HCT116 (cell line): ENCODE results near the gene ABI3. TPM values are rescaled to one million over a fixed set of nuclear protein-coding genes. Genes with fewer than 3 reads are reported as not detected.

Experiments used
- ATAC-seq: fragments of 200-7000 bp; cut with Tn5 transposase; 2 replicates; pipeline ENCODE4 v1.9.1; 2020; ENCODE audit warnings: mild to moderate bottlenecking, moderate library complexity
- BruUV-seq: library from RNA; stranded (reverse); fragments of 400-500 nt; replicated peaks from 2 replicates; lab custom pipeline; 2021; lab: Mats Ljungman, UMichigan
- CTCF ChIA-PET: fragments of 300-600 bp; sonication (Branson Sonifier 250); formaldehyde crosslinking; loops from one replicate; lab custom pipeline; 2021; ENCODE audit warnings: antibody characterized with exemption; lab: Charles Lee
- POLR2A ChIA-PET: fragments of 300-600, 350-600 bp; sonication (Branson Sonifier 250); formaldehyde crosslinking; loops from one replicate; lab custom pipeline; 2021; ENCODE audit warnings: antibody characterized with exemption; lab: Charles Lee
- RAD21 ChIA-PET, 2 experiments: fragments of 300-600 bp; sonication (Branson Sonifier 250); formaldehyde crosslinking; loops; one replicate each; lab custom pipeline; 2023; ENCODE audit warnings: low total read pairs in 2 of 2; ENCODE audit not compliant: uncharacterized antibody in 2 of 2, unreplicated experiment in 2 of 2, low non-redundant PET in 1 of 2; lab: Charles Lee
- DNase-seq: peaks from one replicate; pipeline ENCODE4 v3.0.0-alpha.2; 2010; ENCODE audit warnings: low read depth, low spot score
- H2AFZ ChIP-seq: fragments of 200-600 bp; shearing (Covaris generic), sonication (generic); 2 replicates; pipeline ENCODE4 v1.6.1; 2017; ENCODE audit warnings: low read depth, mixed run types, mixed read lengths, antibody characterized with exemption, low read length; ENCODE audit not compliant: poor library complexity, severe bottlenecking
- H3K27ac ChIP-seq: 2 replicates; pipeline ENCODE4 v1.5.1; 2012; ENCODE audit warnings: low read depth, low read length
- H3K27me3 ChIP-seq: fragments of 200-600 bp; sonication (generic); 2 replicates; pipeline ENCODE4 v1.6.1; 2016; ENCODE audit warnings: mixed run types, low read length, mixed read lengths; ENCODE audit not compliant: insufficient read depth
- H3K36me3 ChIP-seq, 2 experiments: fragments of 200-500 bp in 1 of 2; fragments of 200-600 bp in 1 of 2; sonication (Bioruptor generic) in 1 of 2; sonication (generic) in 1 of 2; 2 replicates each; pipeline versions ENCODE4 v1.5.1 to v1.6.1; 2014 to 2016; ENCODE audit warnings: low read length in 2 of 2, inconsistent platforms in 1 of 2, mixed read lengths in 1 of 2, mixed run types in 1 of 2; ENCODE audit not compliant: insufficient read depth in 2 of 2, control insufficient read depth in 1 of 2
- H3K4me1 ChIP-seq, 2 experiments: fragments of 200-600 bp in 1 of 2; sonication (generic) in 1 of 2; 2 replicates each; pipeline versions ENCODE4 v1.5.1 to v1.6.1; 2012 to 2017; ENCODE audit warnings: low read length in 2 of 2, inconsistent platforms in 1 of 2, mild to moderate bottlenecking in 1 of 2, mixed read lengths in 1 of 2, mixed run types in 1 of 2, moderate library complexity in 1 of 2; ENCODE audit not compliant: insufficient read depth in 2 of 2, control insufficient read depth in 1 of 2
- H3K4me2 ChIP-seq: fragments of 200-600 bp; sonication (generic); 2 replicates; pipeline ENCODE4 v1.6.1; 2017; ENCODE audit warnings: mixed run types, low read length, mixed read lengths
- H3K4me3 ChIP-seq, 2 experiments: fragments of 200-600 bp in 1 of 2; sonication (generic) in 1 of 2; replicated peaks in 1 of 2; 2 replicates each; pipeline ENCODE4 v1.5.1; 2011 to 2016; ENCODE audit warnings: low read length in 2 of 2, control low read depth in 1 of 2, low read depth in 1 of 2, mild to moderate bottlenecking in 1 of 2, mixed read lengths in 1 of 2, mixed run types in 1 of 2
- H3K79me2 ChIP-seq: fragments of 200-600 bp; sonication (generic); 2 replicates; pipeline ENCODE4 v1.6.1; 2017; ENCODE audit warnings: mild to moderate bottlenecking, mixed run types, low read length, moderate library complexity, mixed read lengths; ENCODE audit not compliant: insufficient read depth
- H3K9ac ChIP-seq: fragments of 200-600 bp; sonication (generic); 2 replicates; pipeline ENCODE4 v1.6.1; 2016; ENCODE audit warnings: low read length, mixed read lengths
- H3K9me2 ChIP-seq: fragments of 200-600 bp; sonication (generic), shearing (Covaris generic); 2 replicates; pipeline ENCODE4 v1.6.1; 2017; ENCODE audit warnings: mixed run types, mild to moderate bottlenecking, moderate library complexity; ENCODE audit not compliant: insufficient read depth
- H3K9me3 ChIP-seq, 2 experiments: fragments of 200-500 bp in 1 of 2; fragments of 200-600 bp in 1 of 2; sonication (Bioruptor generic) in 1 of 2; sonication (generic) in 1 of 2; 2 replicates each; pipeline ENCODE4 v1.6.1; 2014 to 2017; ENCODE audit warnings: low read length in 2 of 2, mixed read lengths in 2 of 2, inconsistent platforms in 1 of 2, low read depth in 1 of 2, mild to moderate bottlenecking in 1 of 2, mixed run types in 1 of 2, moderate library complexity in 1 of 2; ENCODE audit not compliant: control insufficient read depth in 1 of 2, insufficient read depth in 1 of 2
- H4K20me1 ChIP-seq: fragments of 200-600 bp; sonication (generic), shearing (Covaris generic); 2 replicates; pipeline ENCODE4 v1.6.1; 2017; ENCODE audit warnings: mixed run types, mild to moderate bottlenecking, moderate library complexity; ENCODE audit not compliant: insufficient read depth
- ATF3 ChIP-seq: IDR thresholded peaks from 2 replicates; pipeline ENCODE4 v1.6.1; 2012
- CBX3 ChIP-seq: IDR thresholded peaks from 2 replicates; pipeline ENCODE4 v1.6.1; 2012; ENCODE audit warnings: low read depth
- CEBPB ChIP-seq: IDR thresholded peaks from 2 replicates; pipeline ENCODE4 v1.6.1; 2012; ENCODE audit warnings: low read depth
- EGR1 ChIP-seq: IDR thresholded peaks from 2 replicates; pipeline ENCODE4 v1.6.1; 2012; ENCODE audit warnings: low read depth
- EZH2 ChIP-seq: fragments of 200-600 bp; sonication (generic); IDR thresholded peaks from 2 replicates; pipeline ENCODE4 v1.6.1; 2017; ENCODE audit warnings: antibody characterized with exemption, mixed run types
- EZH2phosphoT487 ChIP-seq: fragments of 200-600 bp; IDR thresholded peaks from 2 replicates; pipeline ENCODE4 v1.6.1; 2018; ENCODE audit warnings: antibody characterized with exemption, borderline replicate concordance
- POLR2A ChIP-seq: IDR thresholded peaks from 2 replicates; pipeline ENCODE4 v1.7.0; 2011; ENCODE audit warnings: borderline replicate concordance; ENCODE audit not compliant: insufficient read depth, insufficient read length; ENCODE audit errors: extremely low read depth
- POLR2AphosphoS5 ChIP-seq: IDR thresholded peaks from 2 replicates; pipeline ENCODE4 v1.6.1; 2011; ENCODE audit warnings: mild to moderate bottlenecking, low read depth, low read length, moderate library complexity
- RAD21 ChIP-seq: IDR thresholded peaks from 2 replicates; pipeline ENCODE4 v1.6.1; 2012; ENCODE audit warnings: low read depth, mild to moderate bottlenecking
- SIN3A ChIP-seq: IDR thresholded peaks from 2 replicates; pipeline ENCODE4 v1.6.1; 2012; ENCODE audit warnings: low read depth
- ZFX ChIP-seq: fragments of 450-650 bp; IDR thresholded peaks from 2 replicates; pipeline ENCODE4 v1.6.1; 2017
- ZNF274 ChIP-seq: fragments of 200-500 bp; sonication (Bioruptor generic); IDR thresholded peaks from 2 replicates; pipeline ENCODE4 v1.6.1; 2014; ENCODE audit warnings: mild to moderate bottlenecking, low read depth, low read length, inconsistent platforms
- intact Hi-C: fragments of 100-400 bp; cut with micrococcal nuclease; formaldehyde crosslinking; loops from 2 replicates; pipeline ENCODE4 v1.10.0; 2022
- total RNA-seq: library from RNA; stranded (reverse); gene quantifications from one replicate; pipeline ENCODE4 v1.2.1, GENCODE V29; 2021; ENCODE audit not compliant: unreplicated experiment
- TF ChIP-seq, protein P1 (sequence below), 3 experiments: fragments of 200-600 bp in 1 of 3; sonication (generic) in 1 of 3; IDR thresholded peaks in 2 of 3; conservative IDR thresholded peaks in 1 of 3; 2 replicates each; pipeline ENCODE4 v1.5.1; 2012 to 2017; ENCODE audit warnings: low read depth in 2 of 3, low read length in 2 of 3, antibody characterized with exemption in 1 of 3, borderline replicate concordance in 1 of 3, control low read depth in 1 of 3, mild to moderate bottlenecking in 1 of 3, mixed read lengths in 1 of 3, mixed run types in 1 of 3, moderate library complexity in 1 of 3; ENCODE audit not compliant: insufficient read depth in 1 of 3
- TF ChIP-seq, protein P2 (sequence below): IDR thresholded peaks from 2 replicates; pipeline ENCODE4 v1.6.1; 2012
- TF ChIP-seq, protein P3 (sequence below): IDR thresholded peaks from 2 replicates; pipeline ENCODE4 v1.6.1; 2011; ENCODE audit warnings: mild to moderate bottlenecking, low read length, moderate library complexity; ENCODE audit not compliant: insufficient replicate concordance; ENCODE audit errors: extremely low read depth

Gene ABI3
- total RNA-seq, 1 experiment from 2014 or later, result 0.12 TPM

DNA sequence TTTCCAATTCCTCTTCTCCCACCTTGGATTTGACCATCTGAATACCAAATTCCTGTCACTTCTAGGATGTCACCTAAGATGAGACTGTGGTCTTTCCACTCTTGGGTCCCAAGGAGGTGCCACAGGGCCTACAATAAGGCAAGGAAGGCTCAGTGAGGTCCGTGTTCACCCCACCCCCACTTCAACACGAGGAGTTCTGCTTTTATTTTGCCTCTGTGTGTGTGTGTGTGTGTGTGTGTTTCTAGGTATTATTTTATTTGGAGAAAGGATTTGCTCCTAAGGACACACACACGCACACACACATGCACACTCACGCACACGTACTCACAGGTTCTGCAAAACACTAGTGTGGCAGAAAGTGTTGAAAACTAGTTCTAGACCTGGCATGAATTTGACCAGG lies 44.6 kb downstream of the ABI3 start:
- RAD21 ChIA-PET, result no interaction called here
- H3K27me3 ChIP-seq, result no peaks in the 10 kb centered on the region
- CTCF ChIA-PET, result interaction anchor here (1.3 kb wide), 1 partner anchor 19 kb away, joined by 3 read pairs; no protein-coding TSS in a partner anchor
- BruUV-seq, result no TSS peak
- H3K9me3 ChIP-seq, result no peaks in the 10 kb centered on the region
- H2AFZ ChIP-seq, result no peak overlapping the region
- TF ChIP-seq POLR2A, result no peak
- no peak for TF ChIP-seq SIN3A
- no peak for TF ChIP-seq POLR2AphosphoS5
- TF ChIP-seq EZH2phosphoT487, result no peak
- no peak for TF ChIP-seq RAD21
- TF ChIP-seq ZFX, result no peak
- no peak for TF ChIP-seq EZH2
- TF ChIP-seq, protein P1, sequence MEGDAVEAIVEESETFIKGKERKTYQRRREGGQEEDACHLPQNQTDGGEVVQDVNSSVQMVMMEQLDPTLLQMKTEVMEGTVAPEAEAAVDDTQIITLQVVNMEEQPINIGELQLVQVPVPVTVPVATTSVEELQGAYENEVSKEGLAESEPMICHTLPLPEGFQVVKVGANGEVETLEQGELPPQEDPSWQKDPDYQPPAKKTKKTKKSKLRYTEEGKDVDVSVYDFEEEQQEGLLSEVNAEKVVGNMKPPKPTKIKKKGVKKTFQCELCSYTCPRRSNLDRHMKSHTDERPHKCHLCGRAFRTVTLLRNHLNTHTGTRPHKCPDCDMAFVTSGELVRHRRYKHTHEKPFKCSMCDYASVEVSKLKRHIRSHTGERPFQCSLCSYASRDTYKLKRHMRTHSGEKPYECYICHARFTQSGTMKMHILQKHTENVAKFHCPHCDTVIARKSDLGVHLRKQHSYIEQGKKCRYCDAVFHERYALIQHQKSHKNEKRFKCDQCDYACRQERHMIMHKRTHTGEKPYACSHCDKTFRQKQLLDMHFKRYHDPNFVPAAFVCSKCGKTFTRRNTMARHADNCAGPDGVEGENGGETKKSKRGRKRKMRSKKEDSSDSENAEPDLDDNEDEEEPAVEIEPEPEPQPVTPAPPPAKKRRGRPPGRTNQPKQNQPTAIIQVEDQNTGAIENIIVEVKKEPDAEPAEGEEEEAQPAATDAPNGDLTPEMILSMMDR (IDR thresholded peaks at IDR 0.05 in 2 of 3, conservative IDR thresholded peaks at IDR 0.05 in 1 of 3; ENCODE audit: borderline replicate concordance in 1 of 3, insufficient read depth in 1 of 3, low read depth in 2 of 3, low read length in 2 of 3), result no peak
- TF ChIP-seq, protein P2, sequence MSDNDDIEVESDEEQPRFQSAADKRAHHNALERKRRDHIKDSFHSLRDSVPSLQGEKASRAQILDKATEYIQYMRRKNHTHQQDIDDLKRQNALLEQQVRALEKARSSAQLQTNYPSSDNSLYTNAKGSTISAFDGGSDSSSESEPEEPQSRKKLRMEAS, result no peak
- TF ChIP-seq, protein P3, sequence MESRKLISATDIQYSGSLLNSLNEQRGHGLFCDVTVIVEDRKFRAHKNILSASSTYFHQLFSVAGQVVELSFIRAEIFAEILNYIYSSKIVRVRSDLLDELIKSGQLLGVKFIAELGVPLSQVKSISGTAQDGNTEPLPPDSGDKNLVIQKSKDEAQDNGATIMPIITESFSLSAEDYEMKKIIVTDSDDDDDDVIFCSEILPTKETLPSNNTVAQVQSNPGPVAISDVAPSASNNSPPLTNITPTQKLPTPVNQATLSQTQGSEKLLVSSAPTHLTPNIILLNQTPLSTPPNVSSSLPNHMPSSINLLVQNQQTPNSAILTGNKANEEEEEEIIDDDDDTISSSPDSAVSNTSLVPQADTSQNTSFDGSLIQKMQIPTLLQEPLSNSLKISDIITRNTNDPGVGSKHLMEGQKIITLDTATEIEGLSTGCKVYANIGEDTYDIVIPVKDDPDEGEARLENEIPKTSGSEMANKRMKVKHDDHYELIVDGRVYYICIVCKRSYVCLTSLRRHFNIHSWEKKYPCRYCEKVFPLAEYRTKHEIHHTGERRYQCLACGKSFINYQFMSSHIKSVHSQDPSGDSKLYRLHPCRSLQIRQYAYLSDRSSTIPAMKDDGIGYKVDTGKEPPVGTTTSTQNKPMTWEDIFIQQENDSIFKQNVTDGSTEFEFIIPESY, result no peak
- TF ChIP-seq ATF3, result no peak
- TF ChIP-seq CBX3, result no peak
- TF ChIP-seq ZNF274, result no peak
- no peak for TF ChIP-seq CEBPB
- TF ChIP-seq EGR1, result no peak
- POLR2A ChIA-PET, result no interaction called here
- H3K27ac ChIP-seq, result no peak overlapping the region
- H3K79me2 ChIP-seq, result no peaks in the 10 kb centered on the region
- H4K20me1 ChIP-seq, result no peaks in the 10 kb centered on the region
- H3K9me2 ChIP-seq, result no peaks in the 10 kb centered on the region
- no peak for ATAC-seq
- no peak overlapping the region for H3K9ac ChIP-seq
- no peak overlapping the region for H3K4me2 ChIP-seq
- no peak for DNase-seq
- H3K4me1 ChIP-seq, result peaks cover 13 to 17% of the 10 kb centered on the region in 2 experiments; a peak in 3 of 4 replicates
- intact Hi-C loops, result no loop called here
- H3K4me3 ChIP-seq, result no peak overlapping the region
- H3K36me3 ChIP-seq, result no peaks in the 10 kb centered on the region
